ENCODE measurements around the gene SLC25A47.
"Not testable (repeated sequence)": the region's sequence is repeated elsewhere in the genome, so short reads cannot be mapped to it uniquely, and the experiment has no call there.

Gene SLC25A47

DNA sequence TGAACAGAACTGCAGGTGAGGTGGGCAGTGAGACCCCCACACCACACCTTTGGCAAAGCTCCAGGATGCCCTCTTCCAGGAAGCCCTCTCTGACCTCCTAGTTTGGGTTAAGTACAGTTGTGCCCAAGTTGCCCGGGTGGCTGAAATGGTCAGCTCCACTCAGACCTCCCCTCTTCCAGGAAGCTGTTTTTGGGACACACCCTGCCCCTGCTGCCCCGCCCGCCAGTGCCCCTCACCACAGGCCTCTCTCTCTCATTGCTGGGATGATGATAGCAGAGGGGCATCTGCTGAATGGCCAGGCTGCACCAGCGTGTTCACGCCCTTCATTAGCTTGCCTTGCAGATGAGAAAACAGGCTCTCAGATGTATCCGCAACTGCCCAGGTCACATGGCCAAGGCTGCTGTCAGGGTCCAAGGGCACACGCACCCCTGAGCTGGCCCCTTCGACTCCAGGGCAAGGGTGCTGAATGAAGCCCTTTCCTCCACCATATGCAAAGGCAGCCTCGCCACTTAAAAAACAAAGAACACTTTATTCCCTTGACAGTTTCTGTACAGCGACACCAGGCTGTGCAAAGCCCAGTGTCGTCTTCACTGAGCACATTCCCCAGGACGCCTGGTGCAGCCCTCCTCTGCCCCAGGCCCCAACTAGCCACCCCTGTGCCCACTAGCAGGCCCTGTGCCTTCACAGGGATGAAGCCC, 32.4 kb upstream of the SLC25A47 start:
- DNase-seq, result no peak

GRCh38 chr14:100291305-100292075, 31.6 kb upstream of the SLC25A47 start:
- DNase-seq, result no peak

- no peak for DNase-seq
These were observed 30.8 kb upstream of the SLC25A47 start for GRCh38 chr14:100292301-100292775.

DNA sequence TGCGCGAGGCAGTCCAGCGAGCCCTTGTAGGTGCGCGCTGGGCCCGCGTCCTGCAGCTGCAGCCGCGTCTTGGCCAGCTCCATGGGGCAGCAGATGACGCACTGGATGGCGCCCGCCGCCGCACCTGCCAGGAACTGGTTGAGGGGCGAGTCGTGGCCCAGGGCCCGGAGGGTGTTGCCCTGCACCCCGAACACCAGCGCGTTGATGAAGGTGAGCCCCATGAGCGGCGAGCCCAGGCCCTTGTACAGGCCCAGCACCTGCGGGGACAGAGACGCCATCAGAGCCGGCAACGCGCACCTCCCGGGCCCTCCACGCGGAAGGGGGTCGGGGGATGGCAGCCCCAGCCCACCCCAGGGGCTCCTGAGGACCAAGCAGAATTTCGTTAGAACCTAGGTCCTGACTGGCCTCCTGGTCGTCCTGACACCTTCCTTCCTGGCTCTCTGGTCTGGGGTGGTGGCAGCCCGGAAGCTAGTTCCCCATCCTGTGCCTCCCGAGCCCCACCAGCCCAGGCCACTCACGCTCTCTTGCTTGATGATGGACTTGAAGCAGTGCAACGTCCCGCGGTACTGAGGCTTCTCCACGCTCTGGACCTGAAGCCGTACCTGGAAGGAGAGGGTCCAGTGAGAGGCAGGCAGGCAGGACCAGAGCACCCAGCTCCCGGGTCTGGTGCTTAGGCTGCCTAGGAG, 30.2 kb upstream of the SLC25A47 start:
- no peak for DNase-seq

- no peak for DNase-seq
These were observed 29.5 kb upstream of the SLC25A47 start for GRCh38 chr14:100293497-100294212.

GRCh38 chr14:100294213-100294962, 28.8 kb upstream of the SLC25A47 start:
- no peak for DNase-seq

- DNase-seq, result no peak
These were observed 28.2 kb upstream of the SLC25A47 start for GRCh38 chr14:100294963-100295330.

- no peak for DNase-seq
These were observed 27.6 kb upstream of the SLC25A47 start for GRCh38 chr14:100295376-100296105.

- no peak for DNase-seq
These were observed 27.0 kb upstream of the SLC25A47 start for GRCh38 chr14:100296106-100296651.

GRCh38 chr14:100296729-100297128, 26.4 kb upstream of the SLC25A47 start:
- DNase-seq, result not testable (repeated sequence)

- DNase-seq, result no peak
These were observed 25.5 kb upstream of the SLC25A47 start for GRCh38 chr14:100297320-100298300.

GRCh38 chr14:100298551-100299237, 24.4 kb upstream of the SLC25A47 start:
- no peak for DNase-seq

DNA sequence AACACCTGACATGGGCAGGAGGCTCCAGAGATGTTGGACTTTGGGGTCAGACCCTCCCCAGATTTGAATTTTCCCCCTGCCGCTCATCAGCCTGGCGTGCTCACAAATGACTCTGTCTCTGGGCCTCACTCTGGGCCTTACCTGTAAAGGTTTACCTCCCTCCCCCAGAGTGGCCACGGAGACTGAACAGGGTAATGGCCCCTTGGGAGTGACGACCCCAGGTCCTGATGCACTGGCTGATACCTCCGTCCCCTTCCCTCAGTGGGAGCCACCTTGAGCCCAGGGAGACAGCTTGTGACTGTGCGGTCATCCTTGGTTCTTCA, 23.9 kb upstream of the SLC25A47 start:
- DNase-seq, result no peak

DNA sequence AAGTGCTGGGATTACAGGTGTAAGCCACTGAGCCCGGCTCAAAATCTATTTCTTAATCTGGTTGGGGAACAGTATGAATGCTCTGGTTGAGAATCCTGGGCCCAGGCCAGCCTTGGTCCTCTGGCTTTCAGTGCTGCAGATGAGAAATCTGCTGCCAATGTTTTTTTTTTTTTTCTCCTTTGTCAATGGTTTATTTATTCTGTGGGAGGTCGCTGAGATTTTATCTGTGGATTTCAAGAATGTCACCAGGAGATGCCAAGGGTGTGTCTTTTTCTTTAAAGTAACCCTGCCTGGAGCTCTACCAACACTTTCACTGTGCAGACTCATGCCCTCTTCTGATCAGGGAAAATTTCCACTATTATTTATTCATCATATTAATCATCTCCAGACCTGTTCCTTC, 20.5 kb upstream of the SLC25A47 start:
- DNase-seq, result no peak

DNA sequence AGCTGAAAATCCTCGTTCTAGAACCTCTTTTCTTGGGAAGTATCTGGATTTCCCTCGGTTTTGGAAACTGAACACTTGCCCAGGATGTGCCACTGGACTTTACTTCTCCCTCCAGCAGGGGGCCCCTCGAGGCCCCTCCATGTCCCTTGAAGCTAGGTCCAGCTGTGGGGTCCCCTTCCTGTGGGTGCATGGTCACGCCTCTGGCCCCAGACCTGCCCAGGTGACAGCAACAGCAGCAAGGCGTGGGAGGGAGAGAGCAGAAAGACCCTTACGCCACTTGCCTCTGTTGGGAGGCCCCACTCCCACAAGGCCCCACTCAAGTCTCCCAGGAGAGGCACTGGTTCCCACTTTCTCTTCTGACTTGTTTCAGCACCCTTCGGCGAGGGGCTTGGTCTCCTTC, 20.0 kb upstream of the SLC25A47 start:
- DNase-seq, result peak; percentile 26

DNA sequence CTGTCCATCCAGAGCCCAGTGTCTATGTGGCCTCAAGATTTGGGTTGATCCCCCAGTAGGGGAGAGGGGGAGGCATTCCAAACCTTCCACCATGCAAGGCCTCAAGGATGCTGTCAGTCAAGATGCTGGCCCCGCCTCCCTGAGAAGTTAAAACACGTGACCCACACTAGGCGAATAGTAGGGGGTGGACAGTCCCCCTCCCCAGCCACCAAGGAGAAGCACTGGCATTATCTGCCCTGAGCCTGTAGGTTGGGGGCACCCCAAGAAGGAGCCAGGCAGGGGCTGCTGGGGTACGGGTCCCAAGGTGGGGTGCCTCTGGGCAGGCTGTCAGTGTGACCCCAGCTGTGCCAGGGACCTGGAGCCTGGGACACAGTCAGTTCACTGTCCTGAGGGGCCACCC, 19.2 kb upstream of the SLC25A47 start:
- no peak for DNase-seq

GRCh38 chr14:100304825-100305323, 18.3 kb upstream of the SLC25A47 start:
- DNase-seq, result peak; percentile 54

DNA sequence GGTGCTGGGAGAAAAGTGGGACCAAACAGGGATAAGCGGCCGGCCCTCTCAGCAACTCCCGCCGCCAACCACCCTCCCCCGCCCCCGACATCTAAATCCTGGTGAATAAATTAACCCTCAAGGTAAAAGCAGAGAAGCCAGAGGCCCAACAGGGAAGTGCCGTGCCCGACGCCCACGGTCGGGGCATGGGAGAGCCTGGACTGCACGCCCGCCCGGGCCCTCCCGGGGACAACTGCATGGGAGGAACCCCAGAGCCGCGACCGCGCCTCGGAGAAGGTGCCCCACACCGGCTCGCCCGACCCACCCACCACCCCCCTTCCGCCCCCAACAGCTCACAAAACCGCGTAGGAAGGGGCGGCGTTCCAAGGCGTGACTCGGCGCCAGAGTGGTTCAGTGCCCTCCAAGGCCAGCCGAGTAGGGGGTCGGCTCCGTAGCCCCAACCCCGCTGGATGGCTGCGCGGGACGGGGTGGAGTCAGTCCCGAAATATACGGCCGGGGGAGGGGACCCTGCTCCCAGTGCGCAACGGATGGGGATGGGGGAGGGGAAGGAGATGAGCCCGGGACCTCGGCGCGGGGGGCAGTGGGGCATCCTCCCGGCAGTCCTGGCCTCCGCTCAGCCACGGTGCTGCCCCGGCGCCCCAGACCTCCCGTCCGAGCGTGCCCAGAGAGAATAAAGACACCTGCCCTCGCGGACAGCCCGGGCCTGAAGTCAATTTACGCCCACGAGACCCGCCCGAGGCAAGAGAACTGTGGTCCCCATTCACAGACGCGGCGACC, 17.6 kb upstream of the SLC25A47 start:
- DNase-seq, result no peak

Data from NCI-H1694 treated with DMSO at 0.1 percent for 48 hours (cell line).